OCI-LY7 (cell line): ENCODE measurements around the gene NPC1. TPM values are rescaled to one million over a fixed set of nuclear protein-coding genes. Genes with fewer than 3 reads are reported as not detected.

Source experiments
- BruUV-seq: library from RNA; stranded (reverse); fragments of 400-500 nt; replicated peaks from 2 replicates; lab custom pipeline; 2021; lab: Mats Ljungman, UMichigan
- CTCF ChIA-PET: fragments of 300-600 bp; sonication (Branson Sonifier 250); formaldehyde crosslinking; loops from one replicate; lab custom pipeline; 2022; ENCODE audit warnings: antibody characterized with exemption; ENCODE audit not compliant: unreplicated experiment; lab: Charles Lee
- POLR2A ChIA-PET: fragments of 300-600 bp; sonication (Branson Sonifier 250); formaldehyde crosslinking; loops from one replicate; lab custom pipeline; 2022; ENCODE audit warnings: antibody characterized with exemption; lab: Charles Lee
- DNase-seq: peaks from one replicate; pipeline ENCODE4 v3.0.0-alpha.2; 2015; ENCODE audit warnings: low spot score
- H2AFZ ChIP-seq: fragments of 200-600 bp; sonication (generic), shearing (Covaris generic); 2 replicates; pipeline ENCODE4 v1.6.1; 2014; ENCODE audit warnings: mild to moderate bottlenecking, antibody characterized with exemption, low read length, moderate library complexity
- H3K27ac ChIP-seq: fragments of 200-600 bp; sonication (generic); 2 replicates; pipeline ENCODE4 v1.5.1; 2014; ENCODE audit warnings: mixed run types, low read depth, mild to moderate bottlenecking, moderate library complexity, low read length, inconsistent platforms; ENCODE audit not compliant: poor library complexity, severe bottlenecking
- H3K36me3 ChIP-seq: fragments of 200-600 bp; sonication (generic); 2 replicates; pipeline ENCODE4 v1.6.1; 2014; ENCODE audit warnings: mild to moderate bottlenecking, antibody characterized with exemption, low read length, moderate library complexity, mixed read lengths; ENCODE audit not compliant: insufficient read depth
- H3K4me1 ChIP-seq: fragments of 200-600 bp; sonication (generic); 2 replicates; pipeline ENCODE4 v1.5.1; 2014; ENCODE audit warnings: mild to moderate bottlenecking, low read length; ENCODE audit not compliant: insufficient read depth, poor library complexity, severe bottlenecking
- H3K4me2 ChIP-seq: fragments of 200-600 bp; sonication (generic); 2 replicates; pipeline ENCODE4 v1.6.1; 2014; ENCODE audit warnings: mild to moderate bottlenecking, low read length
- H3K4me3 ChIP-seq: fragments of 200-600 bp; sonication (generic); 2 replicates; pipeline ENCODE4 v1.5.1; 2014; ENCODE audit warnings: mild to moderate bottlenecking, low read depth, low read length; ENCODE audit not compliant: poor library complexity, severe bottlenecking
- H3K79me2 ChIP-seq: fragments of 200-600 bp; sonication (generic); 2 replicates; pipeline ENCODE4 v1.6.1; 2016; ENCODE audit warnings: low read depth, mild to moderate bottlenecking, low read length, moderate library complexity, mixed read lengths; ENCODE audit not compliant: insufficient read depth
- H3K9me2 ChIP-seq: fragments of 200-600 bp; sonication (generic); 2 replicates; pipeline ENCODE4 v1.6.1; 2016; ENCODE audit warnings: mild to moderate bottlenecking, low read length, mixed read lengths; ENCODE audit not compliant: insufficient read depth
- H3K9me3 ChIP-seq: fragments of 200-600 bp; sonication (generic); 2 replicates; pipeline ENCODE4 v1.6.1; 2014; ENCODE audit warnings: mild to moderate bottlenecking, mixed run types, low read length, mixed read lengths
- H4K20me1 ChIP-seq: fragments of 200-600 bp; sonication (generic); 2 replicates; pipeline ENCODE4 v1.6.1; 2014; ENCODE audit warnings: mild to moderate bottlenecking, antibody characterized with exemption, low read length, moderate library complexity, mixed read lengths; ENCODE audit not compliant: insufficient read depth
- EZH2phosphoT487 ChIP-seq: fragments of 200-600 bp; sonication (generic); IDR thresholded peaks from 2 replicates; pipeline ENCODE4 v1.6.1; 2018; ENCODE audit warnings: low read depth, borderline replicate concordance, mild to moderate bottlenecking, mixed run types, antibody characterized with exemption, low read length, moderate library complexity, mixed read lengths
- intact Hi-C: fragments of 100-400 bp; cut with micrococcal nuclease; formaldehyde crosslinking; loops from one replicate; pipeline ENCODE4 v1.10.0; 2022; ENCODE audit not compliant: unreplicated experiment
- total RNA-seq, 2 experiments: library from RNA; depleted of rRNA in 1 of 2; stranded (reverse); fragments of >200 nt in 1 of 2; shearing (Covaris generic) in 1 of 2; gene quantifications; 2 replicates each; pipeline ENCODE4 v1.2.3, GENCODE V29; 2014 to 2022
- TF ChIP-seq, protein P1 (sequence below): fragments of 200-600 bp; sonication (generic); conservative IDR thresholded peaks from 2 replicates; pipeline ENCODE4 v1.5.1; 2014; ENCODE audit warnings: mild to moderate bottlenecking, antibody characterized with exemption, low read length, moderate library complexity, mixed read lengths

The NPC1 gene
- total RNA-seq, 2 experiments from 2014 or later: 26.0 to 38.9 TPM

DNA sequence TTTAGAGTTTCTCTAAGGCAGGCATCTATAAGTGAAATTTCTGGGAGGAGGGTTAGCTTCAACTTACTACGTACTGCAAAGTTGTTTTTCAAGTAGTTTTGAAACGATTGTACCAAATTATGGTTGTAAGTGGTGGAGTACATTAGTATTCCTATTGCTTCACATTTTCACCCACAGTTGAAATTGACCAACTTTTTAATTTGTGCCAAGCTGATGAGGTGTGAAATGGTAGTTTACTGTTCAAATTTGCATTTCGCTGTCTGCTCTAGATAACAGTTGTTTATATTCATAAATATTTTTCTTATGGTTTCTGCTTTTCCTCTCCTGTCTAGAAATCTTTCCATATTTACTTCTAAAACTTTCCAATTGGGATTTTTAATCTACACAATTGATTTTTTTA is 18.6 kb downstream of the NPC1 start:
- peaks cover 91% of the 10 kb centered on the region for H3K36me3 ChIP-seq
- TF ChIP-seq EZH2phosphoT487: no peak
- TF ChIP-seq, protein P1, sequence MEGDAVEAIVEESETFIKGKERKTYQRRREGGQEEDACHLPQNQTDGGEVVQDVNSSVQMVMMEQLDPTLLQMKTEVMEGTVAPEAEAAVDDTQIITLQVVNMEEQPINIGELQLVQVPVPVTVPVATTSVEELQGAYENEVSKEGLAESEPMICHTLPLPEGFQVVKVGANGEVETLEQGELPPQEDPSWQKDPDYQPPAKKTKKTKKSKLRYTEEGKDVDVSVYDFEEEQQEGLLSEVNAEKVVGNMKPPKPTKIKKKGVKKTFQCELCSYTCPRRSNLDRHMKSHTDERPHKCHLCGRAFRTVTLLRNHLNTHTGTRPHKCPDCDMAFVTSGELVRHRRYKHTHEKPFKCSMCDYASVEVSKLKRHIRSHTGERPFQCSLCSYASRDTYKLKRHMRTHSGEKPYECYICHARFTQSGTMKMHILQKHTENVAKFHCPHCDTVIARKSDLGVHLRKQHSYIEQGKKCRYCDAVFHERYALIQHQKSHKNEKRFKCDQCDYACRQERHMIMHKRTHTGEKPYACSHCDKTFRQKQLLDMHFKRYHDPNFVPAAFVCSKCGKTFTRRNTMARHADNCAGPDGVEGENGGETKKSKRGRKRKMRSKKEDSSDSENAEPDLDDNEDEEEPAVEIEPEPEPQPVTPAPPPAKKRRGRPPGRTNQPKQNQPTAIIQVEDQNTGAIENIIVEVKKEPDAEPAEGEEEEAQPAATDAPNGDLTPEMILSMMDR: no peak
- no peaks in the 10 kb centered on the region for H3K9me2 ChIP-seq
- H3K4me1 ChIP-seq: no peaks in the 10 kb centered on the region
- ChIA-PET POLR2A (no interaction called here), CTCF (no interaction called here)
- H3K4me3 ChIP-seq: no peak overlapping the region
- no peak overlapping the region for H3K4me2 ChIP-seq
- H2AFZ ChIP-seq: no peak overlapping the region
- H3K79me2 ChIP-seq: no peaks in the 10 kb centered on the region
- no TSS peak for BruUV-seq
- H3K27ac ChIP-seq: no peak overlapping the region
- DNase-seq: no peak
- no peaks in the 10 kb centered on the region for H4K20me1 ChIP-seq
- intact Hi-C loops: no loop called here
- no peaks in the 10 kb centered on the region for H3K9me3 ChIP-seq

DNA sequence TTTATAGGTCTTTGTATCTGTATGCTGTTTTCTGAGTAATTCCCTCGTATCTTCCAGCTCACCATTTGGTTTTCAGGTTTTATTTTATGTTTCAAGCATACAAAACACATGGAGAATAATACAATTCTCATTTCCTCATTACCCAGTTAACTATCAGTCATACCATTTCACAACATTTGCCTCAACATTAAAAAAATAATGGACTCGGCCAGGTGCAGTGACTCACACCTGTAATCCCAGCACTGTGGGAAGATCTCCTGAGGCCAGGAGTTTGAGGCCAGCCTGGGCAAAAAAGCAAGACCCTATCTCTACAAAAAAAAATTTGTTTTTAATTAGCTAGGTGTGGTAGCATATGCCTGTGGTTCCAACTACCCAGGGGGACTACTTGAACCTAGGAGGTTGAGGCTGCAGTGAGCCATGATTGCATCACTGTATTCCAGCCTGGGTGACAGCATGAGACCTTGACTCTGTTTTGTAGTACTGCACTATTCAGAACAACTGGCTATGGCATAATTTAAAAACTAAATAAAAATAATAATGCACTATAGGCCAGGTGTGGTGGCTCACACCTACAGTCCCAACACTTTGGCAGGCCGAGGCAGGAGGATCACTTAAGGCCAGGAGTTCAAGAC is 20.3 kb downstream of the NPC1 start:
- no peak overlapping the region for H2AFZ ChIP-seq
- H3K9me2 ChIP-seq: no peaks in the 10 kb centered on the region
- no peaks in the 10 kb centered on the region for H4K20me1 ChIP-seq
- DNase-seq: no peak
- peaks cover 94% of the 10 kb centered on the region for H3K36me3 ChIP-seq
- intact Hi-C loops: no loop called here
- no peaks in the 10 kb centered on the region for H3K9me3 ChIP-seq
- no peak overlapping the region for H3K4me2 ChIP-seq
- H3K79me2 ChIP-seq: no peaks in the 10 kb centered on the region
- no TSS peak for BruUV-seq
- TF ChIP-seq EZH2phosphoT487: no peak
- TF ChIP-seq, protein P1: no peak
- ChIA-PET CTCF (no interaction called here), POLR2A (no interaction called here)
- no peak overlapping the region for H3K27ac ChIP-seq
- H3K4me3 ChIP-seq: no peak overlapping the region
- no peaks in the 10 kb centered on the region for H3K4me1 ChIP-seq

DNA sequence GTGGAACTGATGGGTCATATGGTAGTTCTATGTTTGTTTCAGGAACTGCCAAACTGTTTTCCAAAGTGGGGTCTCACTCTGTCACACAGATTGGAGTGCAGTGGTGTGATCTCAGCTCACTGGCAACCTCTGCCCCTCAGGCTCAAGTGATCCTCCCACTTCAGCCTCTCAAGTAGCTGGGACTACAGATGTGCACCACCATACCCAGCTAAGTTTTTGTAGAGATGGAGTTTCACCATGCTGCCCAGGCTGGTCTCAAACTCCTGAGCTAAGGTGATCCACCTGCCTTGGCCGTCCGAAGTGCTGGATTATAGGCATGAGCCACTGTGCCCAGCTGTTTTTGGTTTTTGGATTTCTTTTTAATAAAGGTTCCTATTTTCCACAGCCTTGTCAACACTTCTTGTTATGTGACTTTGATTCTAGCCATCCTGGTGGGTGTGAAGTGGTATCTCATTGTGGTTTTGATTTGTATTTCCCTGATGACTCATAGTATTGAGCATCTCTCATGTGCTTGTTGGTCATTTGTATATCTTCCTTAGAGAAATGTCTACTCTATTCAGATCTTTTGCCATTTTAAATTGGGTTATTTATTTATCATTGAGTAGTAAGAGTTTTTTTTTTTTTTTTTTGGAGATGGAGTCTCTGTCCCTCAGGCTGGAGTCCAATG is 22.8 kb downstream of the NPC1 start:
- Histone ChIP-seq H3K4me2 (no peak overlapping the region), H3K4me1 (no peaks in the 10 kb centered on the region), H3K36me3 (peaks cover 90% of the 10 kb centered on the region), H2AFZ (no peak overlapping the region), H3K9me3 (no peaks in the 10 kb centered on the region), H3K9me2 (no peaks in the 10 kb centered on the region), H3K4me3 (no peak overlapping the region), H3K27ac (no peak overlapping the region), H3K79me2 (no peaks in the 10 kb centered on the region), H4K20me1 (no peaks in the 10 kb centered on the region)
- TF ChIP-seq, protein P1: no peak
- TF ChIP-seq EZH2phosphoT487: no peak
- no TSS peak for BruUV-seq
- ChIA-PET CTCF (no interaction called here), POLR2A (interaction anchor here (0.6 kb wide), 1 partner anchor 363 kb away, joined by 4 read pairs; no protein-coding TSS in a partner anchor)
- DNase-seq: no peak
- intact Hi-C loops: no loop called here
